ENCODE measurements around the gene MYO9A.

- TF ChIP-seq KAT2A (conservative IDR thresholded peaks at IDR 0.05; ENCODE audit: control insufficient read depth, low read depth, low read length) (no peak), POLR2AphosphoS2 (IDR thresholded peaks at IDR 0.05; ENCODE audit: low read depth, low read length) (no peak)
Observed at GRCh38 chr15:72078887-72079286, 39.1 kb downstream of the MYO9A start.

Measured in GM12878 (cell line).